K562 (cell line): ENCODE results near the gene NPAS3. TPM values are rescaled to one million over a fixed set of nuclear protein-coding genes. Genes with fewer than 3 reads are reported as not detected.

Experiments
- ATAC-seq: fragments of 200-7000 bp; cut with Tn5 transposase; 3 replicates; pipeline ENCODE4 v1.9.1; 2020; ENCODE audit warnings: moderate library complexity
- BruUV-seq: library from RNA; stranded (reverse); fragments of 400-500 nt; replicated peaks from 2 replicates; lab custom pipeline; 2021; lab: Mats Ljungman, UMichigan
- CTCF ChIA-PET: fragments of 300-600 bp; formaldehyde crosslinking; extraction: SDS; loops from one replicate; lab custom pipeline; 2021; ENCODE audit warnings: low intra/inter-chr PET ratio; lab: Yijun Ruan, JAX
- POLR2A ChIA-PET: fragments of 300-600, 350-650 bp; sonication (Branson Sonifier 250); formaldehyde crosslinking; extraction: SDS; loops from one replicate; lab custom pipeline; 2021; ENCODE audit warnings: antibody characterized with exemption, inconsistent platforms; lab: Yijun Ruan, JAX
- DNase-seq, 4 experiments: peaks; one replicate each; pipeline versions ENCODE4 v3.0.0 to v3.0.0-alpha.2; 2011 to 2018; ENCODE audit warnings: low spot score in 3 of 4, mixed read lengths in 3 of 4; ENCODE audit errors: extremely low read depth in 1 of 4
- FAIRE-seq: peaks from 2 replicates; lab custom pipeline; 2011; peaks lifted over from hg19 to GRCh38; lab: Jason Lieb, UNC
- H2AFZ ChIP-seq: 2 replicates; pipeline ENCODE4 v1.6.0; 2011; ENCODE audit warnings: low read depth, low read length, control low read depth, inconsistent platforms
- H3K27ac ChIP-seq: fragments of 200-600 bp; 3 replicates; pipeline ENCODE4 v1.8.0; 2011; ENCODE audit warnings: low read depth, mild to moderate bottlenecking, control low read depth, inconsistent platforms, low read length, moderate library complexity, mixed read lengths; ENCODE audit errors: extremely low read depth
- H3K27me3 ChIP-seq, 2 experiments: fragments of 300-600 bp in 1 of 2; 2 replicates in 1 of 2; 3 replicates in 1 of 2; pipeline versions ENCODE4 v1.6.0 to v1.8.0; 2011; ENCODE audit warnings: inconsistent platforms in 2 of 2, low read length in 2 of 2, mild to moderate bottlenecking in 1 of 2, mixed read lengths in 1 of 2, moderate library complexity in 1 of 2; ENCODE audit not compliant: control insufficient read depth in 2 of 2, insufficient read depth in 2 of 2
- H3K36me3 ChIP-seq: fragments of 300-600 bp; 3 replicates; pipeline ENCODE4 v1.8.0; 2011; ENCODE audit warnings: mild to moderate bottlenecking, low read length, inconsistent platforms; ENCODE audit not compliant: control insufficient read depth, insufficient read depth
- H3K4me1 ChIP-seq, 2 experiments: fragments of 200-600 bp in 1 of 2; replicated peaks in 1 of 2; 2 replicates in 1 of 2; 3 replicates in 1 of 2; pipeline versions ENCODE4 v1.5.1 to v1.8.0; 2011; ENCODE audit warnings: inconsistent platforms in 2 of 2, low read length in 2 of 2, mild to moderate bottlenecking in 1 of 2, mixed read lengths in 1 of 2, moderate library complexity in 1 of 2; ENCODE audit not compliant: control insufficient read depth in 2 of 2, insufficient read depth in 2 of 2
- H3K4me2 ChIP-seq: 2 replicates; pipeline ENCODE4 v1.6.1; 2011; ENCODE audit warnings: low read length, control low read depth, inconsistent platforms, mixed read lengths; ENCODE audit not compliant: insufficient read depth
- H3K4me3 ChIP-seq: fragments of 200-600 bp; sonication (generic), shearing (Covaris generic); 2 replicates; pipeline ENCODE4 v1.5.1; 2016; ENCODE audit warnings: control low read depth, inconsistent platforms
- H3K79me2 ChIP-seq: fragments of 200-600 bp; 3 replicates; pipeline ENCODE4 v1.8.0; 2011; ENCODE audit warnings: low read length, inconsistent platforms; ENCODE audit not compliant: control insufficient read depth, insufficient read depth
- H3K9ac ChIP-seq, 2 experiments: 2 replicates each; pipeline versions ENCODE4 v1.6.0 to v1.6.1; 2011; ENCODE audit warnings: low read depth in 2 of 2, low read length in 2 of 2, control low read depth in 1 of 2, inconsistent platforms in 1 of 2, mild to moderate bottlenecking in 1 of 2, mixed read lengths in 1 of 2; ENCODE audit not compliant: insufficient read depth in 1 of 2
- H3K9me1 ChIP-seq: one replicate; pipeline ENCODE4 v1.6.0; 2011; ENCODE audit warnings: inconsistent platforms, mild to moderate bottlenecking, low read length, moderate library complexity; ENCODE audit not compliant: control insufficient read depth, insufficient read depth
- H3K9me3 ChIP-seq: replicated peaks from 2 replicates; pipeline ENCODE4 v1.5.1; 2011; ENCODE audit warnings: low read depth, low read length, inconsistent platforms; ENCODE audit not compliant: control insufficient read depth, insufficient read depth
- H4K20me1 ChIP-seq: replicated peaks from 2 replicates; pipeline ENCODE4 v1.6.1; 2011; ENCODE audit warnings: low read length, inconsistent platforms, mixed read lengths; ENCODE audit not compliant: control insufficient read depth, insufficient read depth
- ARID1B ChIP-seq: fragments of 450-650 bp; IDR thresholded peaks from 2 replicates; pipeline ENCODE4 v1.6.1; 2016; ENCODE audit warnings: antibody characterized with exemption, mild to moderate bottlenecking, inconsistent platforms
- ARNT ChIP-seq, 2 experiments: fragments of 450-650 bp; IDR thresholded peaks; 2 replicates each; pipeline ENCODE4 v1.6.1; 2016; ENCODE audit warnings: mild to moderate bottlenecking in 1 of 2
- CBX5 ChIP-seq: IDR thresholded peaks from 2 replicates; pipeline ENCODE4 v1.6.1; 2014; ENCODE audit warnings: low read depth, borderline replicate concordance
- CTCF ChIP-seq, 3 experiments: IDR thresholded peaks in 2 of 3; conservative IDR thresholded peaks in 1 of 3; 2 replicates each; pipeline ENCODE4 v1.5.1; 2011 to 2012; ENCODE audit warnings: low read length in 3 of 3, mild to moderate bottlenecking in 3 of 3, control low read depth in 2 of 3, improper control_type of control experiment in 1 of 3, inconsistent platforms in 1 of 3, low read depth in 1 of 3, mixed read lengths in 1 of 3, moderate library complexity in 1 of 3; ENCODE audit not compliant: insufficient read depth in 2 of 3
- EZH2 ChIP-seq: IDR thresholded peaks from 2 replicates; pipeline ENCODE4 v1.6.1; 2012; ENCODE audit warnings: low read depth, mild to moderate bottlenecking, inconsistent platforms, low read length, borderline replicate concordance
- NFIX ChIP-seq: fragments of 250-450 bp; sonication (Bioruptor Pico); IDR thresholded peaks from 2 replicates; pipeline ENCODE4 v1.4.0; 2020; ENCODE audit warnings: low read depth, mild to moderate bottlenecking, moderate library complexity
- RB1 ChIP-seq: fragments of 450-650 bp; IDR thresholded peaks from 2 replicates; pipeline ENCODE4 v1.6.1; 2017; ENCODE audit warnings: low read depth, mild to moderate bottlenecking
- ZZZ3 ChIP-seq: fragments of 450-650 bp; IDR thresholded peaks from 2 replicates; pipeline ENCODE4 v1.6.1; 2016; ENCODE audit warnings: antibody characterized with exemption, mild to moderate bottlenecking, moderate library complexity
- WGBS: fragments of 100-300 bp; shearing (Covaris generic); methylation state at CpG from one replicate; pipeline ENCODE4 v1.1.6; 2016; ENCODE audit warnings: low coverage, mixed read lengths; ENCODE audit not compliant: insufficient coverage; ENCODE audit errors: missing lambda C conversion rate; 5-methylcytosine and 5-hydroxymethylcytosine counted together
- in situ Hi-C: fragments of 300-500 bp; cut with MboI; formaldehyde crosslinking; loops from 4 replicates; pipeline ENCODE4 v1.15.0; 2018; ENCODE audit warnings: inconsistent platforms, mixed read lengths
- intact Hi-C: fragments of 100-400 bp; cut with micrococcal nuclease; formaldehyde crosslinking; loops from 2 replicates; pipeline ENCODE4 v1.14.2; 2022
- polyA plus RNA-seq, 8 experiments: library from polyadenylated mRNA; depleted of rRNA in 4 of 8; stranded (reverse) in 5 of 8; unstranded in 3 of 8; fragments of >200 nt; fragmentation: Nextera tagmentation in 2 of 8; fragmentation: Illumina TruSeq in 1 of 8; extraction: Ambion mirVana in 2 of 8; extraction: Trizol in 1 of 8; gene quantifications; 2 replicates each; pipeline versions ENCODE4 v1.2.1 to v1.2.3, GENCODE V29; 2011 to 2014; ENCODE audit warnings: inconsistent platforms in 1 of 8, missing spikeins in 1 of 8
- total RNA-seq, 7 experiments: library from RNA; depleted of rRNA in 6 of 7; stranded (reverse); fragments of >200 nt in 6 of 7; fragmentation: Illumina TruSeq in 2 of 7; extraction: Trizol in 2 of 7; gene quantifications; 2 replicates each; pipeline versions ENCODE4 v1.2.1 to v1.2.3, GENCODE V29; 2011 to 2021; ENCODE audit warnings: low replicate concordance in 1 of 7
- TF ChIP-seq, protein P1 (sequence below): fragments of 450-650 bp; IDR thresholded peaks from 2 replicates; pipeline ENCODE4 v1.7.1; 2018; ENCODE audit warnings: mild to moderate bottlenecking, low read depth; ENCODE audit not compliant: partially characterized antibody
- TF ChIP-seq, protein P2 (sequence below), 2 experiments: fragments of 150-350 bp in 1 of 2; IDR thresholded peaks; 2 replicates each; pipeline ENCODE4 v1.6.1; 2012 to 2016; ENCODE audit warnings: low read depth in 2 of 2, low read length in 2 of 2, mild to moderate bottlenecking in 1 of 2, moderate library complexity in 1 of 2

The NPAS3 gene
- total and polyA plus RNA-seq, 9 of the 15 experiments (the other 6 are each of a cell fraction or from before 2014, with no cell fraction given): 0.04 TPM; not detected in 8

DNA sequence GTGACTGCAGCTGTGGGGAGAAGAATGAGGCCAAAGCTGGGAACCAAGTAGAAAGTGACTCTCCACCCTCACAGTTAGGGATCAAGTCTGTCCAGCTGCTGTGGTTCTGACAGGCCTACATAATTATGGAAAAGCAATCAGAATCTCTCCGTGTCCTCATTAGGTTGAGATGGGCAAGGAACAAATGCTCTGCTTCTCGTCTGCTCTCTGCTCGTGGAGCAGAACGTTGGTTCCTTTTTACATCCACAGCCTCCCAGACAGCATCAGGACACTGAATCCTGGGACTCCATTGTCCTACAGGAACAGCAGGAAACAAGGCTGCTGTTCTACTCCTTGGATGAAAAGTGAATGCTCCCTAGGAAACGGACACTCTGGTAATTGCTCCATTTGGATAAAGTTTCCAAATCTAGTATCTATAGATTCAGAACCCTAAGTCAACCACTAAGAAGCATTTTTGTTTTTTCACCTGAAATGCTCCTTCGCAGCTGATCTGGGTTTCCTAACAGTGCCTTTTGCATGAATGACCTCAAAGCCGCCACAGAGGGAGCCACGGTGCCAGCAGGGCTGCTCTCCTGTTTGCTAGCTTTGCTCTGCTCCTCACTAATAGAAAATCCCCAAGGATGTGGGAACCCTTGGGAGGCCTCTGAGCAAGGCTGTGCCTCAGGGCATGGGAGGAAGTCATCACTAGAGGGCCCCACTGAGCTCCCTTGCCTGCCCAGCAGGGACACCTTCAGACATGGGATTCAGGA is 910.2 kb downstream of the NPAS3 start:
- Histone ChIP-seq H3K4me2 (no peak overlapping the region), H3K4me1 (peaks cover 0 to 11% of the 10 kb centered on the region in 2 experiments; a peak in 2 of 5 replicates), H3K27me3 (no peaks in the 10 kb centered on the region), H3K9me1 (no peaks in the 10 kb centered on the region), H3K27ac (no peak overlapping the region), H4K20me1 (no peaks in the 10 kb centered on the region), H3K9me3 (no peaks in the 10 kb centered on the region), H3K9ac (no peak overlapping the region), H3K79me2 (no peaks in the 10 kb centered on the region), H3K36me3 (no peaks in the 10 kb centered on the region), H3K4me3 (no peak overlapping the region), H2AFZ (0 out of 2 replicates have a peak overlapping the region, but pooled peaks have one; percentile 16)
- WGBS: 35% methylated on average over 6 of the region's 8 CpGs
- POLR2A ChIA-PET: interaction anchor here (0.6 to 2.2 kb wide), 7 partner anchors 8 to 250 kb away, joined by 3 to 8 read pairs (median 4); partner anchors contain the start of gene EGLN3
- no peak for FAIRE-seq
- DNase-seq: peak; percentile 30 to 71 (median 46)
- peak; percentile 96 for ATAC-seq
- in situ Hi-C loops (loop anchor here (10.0 kb wide), 1 partner anchor 376 kb away; no protein-coding TSS in a partner anchor), intact Hi-C loops (loop anchor here (5.0 to 10.0 kb wide), 4 partner anchors 68 to 456 kb away; no protein-coding TSS in a partner anchor)
- no TSS peak for BruUV-seq
- CTCF ChIA-PET: no interaction called here
- no peak for TF ChIP-seq ZZZ3
- TF ChIP-seq EZH2: no peak
- TF ChIP-seq ARID1B: no peak
- TF ChIP-seq RB1: no peak
- TF ChIP-seq NFIX (CRISPR knock-in tag): no peak
- TF ChIP-seq ARNT (IDR thresholded peaks at IDR 0.05): no peak
- TF ChIP-seq CBX5: no peak
- peak; percentile 64 to 75 (median 68) for TF ChIP-seq CTCF (IDR thresholded peaks at IDR 0.05 in 2 of 3, conservative IDR thresholded peaks at IDR 0.05 in 1 of 3; ENCODE audit: insufficient read depth in 2 of 3, low read depth in 1 of 3, low read length in 3 of 3)
- TF ChIP-seq, protein P1, sequence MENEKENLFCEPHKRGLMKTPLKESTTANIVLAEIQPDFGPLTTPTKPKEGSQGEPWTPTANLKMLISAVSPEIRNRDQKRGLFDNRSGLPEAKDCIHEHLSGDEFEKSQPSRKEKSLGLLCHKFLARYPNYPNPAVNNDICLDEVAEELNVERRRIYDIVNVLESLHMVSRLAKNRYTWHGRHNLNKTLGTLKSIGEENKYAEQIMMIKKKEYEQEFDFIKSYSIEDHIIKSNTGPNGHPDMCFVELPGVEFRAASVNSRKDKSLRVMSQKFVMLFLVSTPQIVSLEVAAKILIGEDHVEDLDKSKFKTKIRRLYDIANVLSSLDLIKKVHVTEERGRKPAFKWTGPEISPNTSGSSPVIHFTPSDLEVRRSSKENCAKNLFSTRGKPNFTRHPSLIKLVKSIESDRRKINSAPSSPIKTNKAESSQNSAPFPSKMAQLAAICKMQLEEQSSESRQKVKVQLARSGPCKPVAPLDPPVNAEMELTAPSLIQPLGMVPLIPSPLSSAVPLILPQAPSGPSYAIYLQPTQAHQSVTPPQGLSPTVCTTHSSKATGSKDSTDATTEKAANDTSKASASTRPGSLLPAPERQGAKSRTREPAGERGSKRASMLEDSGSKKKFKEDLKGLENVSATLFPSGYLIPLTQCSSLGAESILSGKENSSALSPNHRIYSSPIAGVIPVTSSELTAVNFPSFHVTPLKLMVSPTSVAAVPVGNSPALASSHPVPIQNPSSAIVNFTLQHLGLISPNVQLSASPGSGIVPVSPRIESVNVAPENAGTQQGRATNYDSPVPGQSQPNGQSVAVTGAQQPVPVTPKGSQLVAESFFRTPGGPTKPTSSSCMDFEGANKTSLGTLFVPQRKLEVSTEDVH: no peak
- TF ChIP-seq, protein P2, sequence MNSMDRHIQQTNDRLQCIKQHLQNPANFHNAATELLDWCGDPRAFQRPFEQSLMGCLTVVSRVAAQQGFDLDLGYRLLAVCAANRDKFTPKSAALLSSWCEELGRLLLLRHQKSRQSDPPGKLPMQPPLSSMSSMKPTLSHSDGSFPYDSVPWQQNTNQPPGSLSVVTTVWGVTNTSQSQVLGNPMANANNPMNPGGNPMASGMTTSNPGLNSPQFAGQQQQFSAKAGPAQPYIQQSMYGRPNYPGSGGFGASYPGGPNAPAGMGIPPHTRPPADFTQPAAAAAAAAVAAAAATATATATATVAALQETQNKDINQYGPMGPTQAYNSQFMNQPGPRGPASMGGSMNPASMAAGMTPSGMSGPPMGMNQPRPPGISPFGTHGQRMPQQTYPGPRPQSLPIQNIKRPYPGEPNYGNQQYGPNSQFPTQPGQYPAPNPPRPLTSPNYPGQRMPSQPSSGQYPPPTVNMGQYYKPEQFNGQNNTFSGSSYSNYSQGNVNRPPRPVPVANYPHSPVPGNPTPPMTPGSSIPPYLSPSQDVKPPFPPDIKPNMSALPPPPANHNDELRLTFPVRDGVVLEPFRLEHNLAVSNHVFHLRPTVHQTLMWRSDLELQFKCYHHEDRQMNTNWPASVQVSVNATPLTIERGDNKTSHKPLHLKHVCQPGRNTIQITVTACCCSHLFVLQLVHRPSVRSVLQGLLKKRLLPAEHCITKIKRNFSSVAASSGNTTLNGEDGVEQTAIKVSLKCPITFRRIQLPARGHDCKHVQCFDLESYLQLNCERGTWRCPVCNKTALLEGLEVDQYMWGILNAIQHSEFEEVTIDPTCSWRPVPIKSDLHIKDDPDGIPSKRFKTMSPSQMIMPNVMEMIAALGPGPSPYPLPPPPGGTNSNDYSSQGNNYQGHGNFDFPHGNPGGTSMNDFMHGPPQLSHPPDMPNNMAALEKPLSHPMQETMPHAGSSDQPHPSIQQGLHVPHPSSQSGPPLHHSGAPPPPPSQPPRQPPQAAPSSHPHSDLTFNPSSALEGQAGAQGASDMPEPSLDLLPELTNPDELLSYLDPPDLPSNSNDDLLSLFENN (IDR thresholded peaks at IDR 0.05; ENCODE audit: low read depth in 2 of 2, low read length in 2 of 2): no peak
